Ovary (tissue), 9 donors: ENCODE measurements around the gene PKN1. TPM values are rescaled to one million over a fixed set of nuclear protein-coding genes. Genes with fewer than 3 reads are reported as not detected.

ENCODE experiments used
- DNase-seq, 5 donors: peaks; one replicate each; pipeline ENCODE4 v3.0.0-alpha.2; 2019 to 2020
- H3K27ac ChIP-seq, 2 donors: fragments of 200-600 bp; one replicate each; pipeline versions ENCODE4 v1.5.1 to v1.8.0; 2019 to 2022
- H3K27me3 ChIP-seq: fragments of 200-600 bp; one replicate; pipeline ENCODE4 v1.8.0; 2022
- H3K36me3 ChIP-seq: fragments of 200-600 bp; sonication (generic); one replicate; pipeline ENCODE4 v1.5.1; 2019
- H3K4me1 ChIP-seq: one replicate; pipeline ENCODE4 v1.8.1; 2013; ENCODE audit warnings: mild to moderate bottlenecking, moderate library complexity; ENCODE audit not compliant: insufficient read depth
- H3K4me3 ChIP-seq: fragments of 200-600 bp; sonication (generic); one replicate; pipeline ENCODE4 v1.5.1; 2017
- H3K9me3 ChIP-seq, 2 donors: fragments of 200-600 bp in 1 of 2; sonication (generic) in 1 of 2; one replicate each; pipeline versions ENCODE4 v1.5.1 to v1.8.1; 2013 to 2019; ENCODE audit warnings: mild to moderate bottlenecking in 1 of 2, moderate library complexity in 1 of 2
- EP300 ChIP-seq: sonication (generic); formaldehyde crosslinking; IDR thresholded peaks from one replicate; pipeline ENCODE4 v1.6.1; 2017; ENCODE audit warnings: antibody characterized with exemption
- POLR2A ChIP-seq: fragments of 450-650 bp; IDR thresholded peaks from one replicate; pipeline ENCODE4 v1.6.1; 2017; ENCODE audit warnings: antibody characterized with exemption, mild to moderate bottlenecking, moderate library complexity
- WGBS, 3 donors: extraction: QIAGEN DNeasy Blood & Tissue Kit in 1 of 3; methylation state at CpG; one replicate each; pipeline versions ENCODE4 v1.1.5 to v1.1.7; 2013 to 2017; 5-methylcytosine and 5-hydroxymethylcytosine counted together
- intact Hi-C, 4 donors: fragments of 100-400 bp; cut with DNase I; formaldehyde crosslinking; loops; one replicate each; pipeline versions ENCODE4 v1.11.0 to v1.15.1; 2022 to 2023
- polyA plus RNA-seq, 2 donors: library from polyadenylated mRNA; stranded (reverse); fragments of 200-250 nt in 1 of 2; fragments of 350-450 nt in 1 of 2; fragmentation: Illumina TruSeq in 1 of 2; extraction: RNeasy Lipid Tissue Mini Kit (QIAGEN cat#74804) in 1 of 2; gene quantifications; one replicate each; pipeline ENCODE4 v1.2.3, GENCODE V29; 2013 to 2014
- total RNA-seq, 7 donors: library from RNA; depleted of rRNA in 2 of 7; stranded (reverse); fragments of >200 nt in 2 of 7; fragmentation: NEBNext Ultra II Directional in 3 of 7; extraction: Animal tissue kit (Norgen Biotek cat#: 25700) in 3 of 7; gene quantifications; one replicate each; pipeline versions ENCODE4 v1.1.0 to v1.2.4, GENCODE V29; 2016 to 2023
- TF ChIP-seq, protein P1 (sequence below), 3 donors: fragments of 450-650 bp in 2 of 3; fragments of 200-600 bp in 1 of 3; IDR thresholded peaks; one replicate each; pipeline versions ENCODE4 v1.5.1 to v1.8.0; 2016 to 2022; ENCODE audit warnings: antibody characterized with exemption in 3 of 3, mild to moderate bottlenecking in 1 of 3
- donor health status: DM: no; HTN: no; CAD: no; lungs with moderate emphysema.
- donor health status: DM: no; HTN: no; CAD: no.
- donor health status: Bipolar disorder and iron deficiency.
- donor health status: DM: yes; HTN: yes; CAD: no.
- donor health status: DM: no; HTN: no; CAD: no.
- donor health status: DM: yes; HTN: yes; CAD: no.

PKN1 gene
- total and polyA plus RNA-seq, 9 donors, result 16.6 to 128 (median 68.6) TPM

DNA sequence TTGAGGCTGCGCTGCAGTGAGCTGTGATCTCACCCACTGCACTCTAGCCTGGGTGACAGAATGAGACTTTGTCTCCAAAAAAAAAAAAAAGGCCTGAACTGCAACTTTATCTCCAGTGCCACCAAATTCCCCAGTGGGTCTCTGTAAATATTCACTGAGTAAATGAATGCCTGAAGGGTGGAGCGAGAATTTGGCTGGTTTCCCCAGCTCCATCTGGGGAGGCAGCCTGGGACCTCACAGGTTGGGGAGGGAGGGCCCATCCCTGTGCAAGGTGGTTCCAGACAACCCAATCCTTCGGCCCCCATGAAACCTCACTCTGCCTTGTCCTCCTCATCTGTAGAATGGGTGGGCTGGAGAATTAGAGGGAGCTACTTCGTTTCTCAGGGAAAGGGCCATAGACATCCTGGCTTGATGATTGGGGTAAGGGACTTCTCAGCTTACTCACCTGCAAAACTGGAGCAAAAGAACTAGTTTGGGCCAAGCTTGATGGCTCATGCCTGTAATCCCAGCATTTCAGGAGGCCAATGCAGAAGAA is 4.2 kb upstream of the PKN1 start:
- WGBS, 3 donors, result 75 to 87% (median 79%) methylated on average over 4 of the region's 4 CpGs
- TF ChIP-seq EP300 (no peak), POLR2A (no peak)
- TF ChIP-seq, protein P1, sequence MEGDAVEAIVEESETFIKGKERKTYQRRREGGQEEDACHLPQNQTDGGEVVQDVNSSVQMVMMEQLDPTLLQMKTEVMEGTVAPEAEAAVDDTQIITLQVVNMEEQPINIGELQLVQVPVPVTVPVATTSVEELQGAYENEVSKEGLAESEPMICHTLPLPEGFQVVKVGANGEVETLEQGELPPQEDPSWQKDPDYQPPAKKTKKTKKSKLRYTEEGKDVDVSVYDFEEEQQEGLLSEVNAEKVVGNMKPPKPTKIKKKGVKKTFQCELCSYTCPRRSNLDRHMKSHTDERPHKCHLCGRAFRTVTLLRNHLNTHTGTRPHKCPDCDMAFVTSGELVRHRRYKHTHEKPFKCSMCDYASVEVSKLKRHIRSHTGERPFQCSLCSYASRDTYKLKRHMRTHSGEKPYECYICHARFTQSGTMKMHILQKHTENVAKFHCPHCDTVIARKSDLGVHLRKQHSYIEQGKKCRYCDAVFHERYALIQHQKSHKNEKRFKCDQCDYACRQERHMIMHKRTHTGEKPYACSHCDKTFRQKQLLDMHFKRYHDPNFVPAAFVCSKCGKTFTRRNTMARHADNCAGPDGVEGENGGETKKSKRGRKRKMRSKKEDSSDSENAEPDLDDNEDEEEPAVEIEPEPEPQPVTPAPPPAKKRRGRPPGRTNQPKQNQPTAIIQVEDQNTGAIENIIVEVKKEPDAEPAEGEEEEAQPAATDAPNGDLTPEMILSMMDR (IDR thresholded peaks at IDR 0.05), result no peak
- no peaks in the 10 kb centered on the region for H3K9me3 ChIP-seq
- intact Hi-C loops, result no loop called here
- DNase-seq, result no peak
- no peaks in the 10 kb centered on the region for H3K27me3 ChIP-seq
- H3K4me3 ChIP-seq, result no peak overlapping the region
- no peak overlapping the region for H3K27ac ChIP-seq
- H3K4me1 ChIP-seq, result peaks cover 1% of the 10 kb centered on the region
- no peaks in the 10 kb centered on the region for H3K36me3 ChIP-seq

GRCh38 chr19:14430712-14431111 is 2.4 kb upstream of the PKN1 start:
- Histone ChIP-seq H3K27ac (no peak overlapping the region), H3K36me3 (no peaks in the 10 kb centered on the region), H3K9me3 (no peaks in the 10 kb centered on the region), H3K4me3 (no peak overlapping the region), H3K27me3 (no peaks in the 10 kb centered on the region), H3K4me1 (peaks cover 14% of the 10 kb centered on the region)
- intact Hi-C loops, result no loop called here
- TF ChIP-seq, protein P1 (IDR thresholded peaks at IDR 0.05), result no peak
- TF ChIP-seq POLR2A (no peak), EP300 (no peak)
- DNase-seq, result no peak
- WGBS, 3 donors, result 65 to 70% (median 67%) methylated on average over 3 of the region's 3 CpGs

GRCh38 chr19:14433554-14434501 is 722 bp downstream of the PKN1 start:
- Histone ChIP-seq H3K27me3 (no peaks in the 10 kb centered on the region), H3K36me3 (no peaks in the 10 kb centered on the region), H3K4me3 (peak overlapping the region; percentile 69), H3K27ac (peak overlapping the region in 1 of 2 donors; percentile 67), H3K4me1 (peaks cover 14% of the 10 kb centered on the region), H3K9me3 (no peaks in the 10 kb centered on the region)
- DNase-seq, result peak in 4 of 5 donors; percentile 29 to 57 (median 48)
- TF ChIP-seq, protein P1 (IDR thresholded peaks at IDR 0.05), result no peak
- no peak for TF ChIP-seq EP300
- no peak for TF ChIP-seq POLR2A
- 6% methylated on average over 27 to 52 of the region's 52 CpGs for WGBS, 3 donors
- intact Hi-C loops, result no loop called here

- Histone ChIP-seq H3K9me3 (no peaks in the 10 kb centered on the region), H3K36me3 (no peaks in the 10 kb centered on the region), H3K27ac (peak overlapping the region in 1 of 2 donors; percentile 67), H3K27me3 (no peaks in the 10 kb centered on the region), H3K4me3 (peak overlapping the region; percentile 69), H3K4me1 (peaks cover 14% of the 10 kb centered on the region)
- TF ChIP-seq, protein P1 (IDR thresholded peaks at IDR 0.05), result no peak
- no peak for TF ChIP-seq POLR2A
- TF ChIP-seq EP300, result no peak
- DNase-seq, result peak in 4 of 5 donors; percentile 41 to 65 (median 52)
- intact Hi-C loops, result no loop called here
- 18 to 32% (median 26%) methylated on average over 23 of the region's 23 CpGs for WGBS, 3 donors
These were observed 1.6 kb downstream of the PKN1 start for GRCh38 chr19:14434543-14435319.
